GM18520 (cell line): Measurements from ENCODE around the gene ZNF37A.
"Not testable (repeated sequence)": the region's sequence is repeated elsewhere in the genome, so short reads cannot be mapped to it uniquely, and the experiment has no call there.

Experiments used
- ATAC-seq: cut with Tn5 transposase; IDR thresholded peaks from one replicate; pipeline ENCODE4 v1.9.1; 2021; ENCODE audit not compliant: unreplicated experiment

ZNF37A gene

DNA sequence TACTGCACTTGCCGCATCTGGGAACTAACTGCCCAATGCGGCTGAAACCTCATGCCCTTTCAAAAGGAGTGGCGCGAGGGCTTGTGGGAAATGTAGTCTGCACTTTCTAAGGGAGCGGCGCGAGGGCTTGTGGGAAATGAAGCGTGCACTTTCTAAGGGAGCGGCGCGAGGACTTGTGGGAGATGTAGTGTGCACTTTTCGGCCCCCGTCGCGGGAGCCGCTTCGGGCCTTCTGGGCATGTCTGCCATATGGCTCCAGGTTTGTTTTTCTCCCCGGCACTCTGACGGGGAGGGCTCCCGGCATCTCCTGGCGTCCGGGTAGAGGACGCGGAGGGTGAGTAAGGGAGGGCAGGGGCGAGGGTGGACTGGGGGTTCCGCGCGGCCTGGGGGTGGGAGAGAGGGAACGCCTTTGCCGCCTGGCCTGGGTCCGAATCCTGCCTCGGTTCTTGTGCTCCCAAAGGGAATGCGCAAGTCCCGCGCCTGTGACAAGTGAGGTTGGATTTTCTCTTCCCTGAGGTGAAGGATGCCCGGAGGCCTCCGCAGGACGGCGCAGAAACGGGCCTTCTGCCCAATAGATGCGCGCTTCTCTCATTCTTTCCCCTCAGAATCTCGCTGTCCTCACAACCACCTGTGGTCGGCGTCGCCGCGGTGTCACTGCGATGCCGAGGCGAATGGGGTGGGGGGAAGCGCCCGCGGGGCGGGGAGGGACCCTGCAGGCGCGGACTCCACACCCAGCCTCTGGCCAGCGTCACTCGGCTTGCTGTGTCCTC is at the start of gene ZNF37A:
ZNF37A (plus strand) TSS at position 180 of the 769 bp plus-strand sequence. CDS start 2,281 bp downstream, outside the sequence.
- peak; percentile 97 for ATAC-seq

DNA sequence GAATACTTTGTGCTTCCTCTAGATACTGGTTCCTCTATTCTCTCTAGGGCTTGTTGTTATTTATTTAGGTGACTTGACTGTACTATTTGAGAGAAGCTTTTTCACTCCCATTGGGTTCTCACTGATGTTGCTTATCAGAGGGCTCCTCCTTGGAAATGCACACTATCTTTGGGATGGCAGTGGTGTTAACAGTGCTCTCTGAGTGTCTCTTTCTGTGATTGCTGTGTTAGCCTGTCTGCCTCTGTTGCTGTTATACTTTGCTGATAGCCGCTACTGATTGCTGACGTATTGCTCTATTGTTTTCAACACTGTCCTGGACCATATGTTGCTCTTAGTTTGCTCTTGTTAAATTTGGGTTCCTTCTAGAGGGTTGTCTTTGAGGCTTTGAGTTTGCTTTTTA is 49.0 kb upstream of the ZNF37A start:
- no peak for ATAC-seq

DNA sequence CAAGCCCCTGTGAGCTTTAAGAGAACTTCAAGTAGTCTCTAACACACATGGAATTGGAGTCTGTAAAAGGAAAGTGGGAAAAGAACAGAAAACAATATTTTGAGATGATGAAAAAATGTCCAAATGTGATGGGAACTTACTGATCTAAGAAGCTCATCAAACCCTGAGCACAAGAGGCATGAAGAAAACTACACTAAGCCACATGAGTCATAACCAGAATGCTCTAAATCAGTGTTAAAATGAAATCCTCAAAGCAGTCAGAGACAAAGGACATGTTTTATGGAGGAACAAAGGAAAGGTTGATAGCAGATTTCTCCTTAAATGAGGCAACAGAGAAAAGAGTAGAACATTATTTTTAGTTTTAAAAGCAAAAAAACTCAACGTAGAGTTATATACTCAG is 46.5 kb upstream of the ZNF37A start:
- no peak for ATAC-seq

DNA sequence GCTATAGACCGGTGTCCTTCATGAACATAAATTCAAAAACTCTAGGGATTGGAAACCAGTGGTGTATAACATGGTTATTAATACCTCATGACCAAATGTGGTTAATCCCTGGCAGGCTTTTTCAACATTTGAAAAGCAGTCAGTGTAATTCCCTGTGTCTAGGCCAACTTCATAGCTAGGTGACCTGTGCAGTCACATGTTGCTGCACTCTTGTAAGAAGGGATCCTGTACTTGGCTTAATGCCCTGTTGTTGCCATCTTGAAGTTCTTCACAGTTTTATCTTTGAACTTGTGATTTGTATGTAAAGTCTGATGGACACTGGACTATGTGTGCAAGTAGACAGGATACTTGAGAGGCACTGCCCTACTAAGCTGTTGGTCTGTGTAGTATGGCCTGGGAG is 43.9 kb upstream of the ZNF37A start:
- ATAC-seq, result no peak

DNA sequence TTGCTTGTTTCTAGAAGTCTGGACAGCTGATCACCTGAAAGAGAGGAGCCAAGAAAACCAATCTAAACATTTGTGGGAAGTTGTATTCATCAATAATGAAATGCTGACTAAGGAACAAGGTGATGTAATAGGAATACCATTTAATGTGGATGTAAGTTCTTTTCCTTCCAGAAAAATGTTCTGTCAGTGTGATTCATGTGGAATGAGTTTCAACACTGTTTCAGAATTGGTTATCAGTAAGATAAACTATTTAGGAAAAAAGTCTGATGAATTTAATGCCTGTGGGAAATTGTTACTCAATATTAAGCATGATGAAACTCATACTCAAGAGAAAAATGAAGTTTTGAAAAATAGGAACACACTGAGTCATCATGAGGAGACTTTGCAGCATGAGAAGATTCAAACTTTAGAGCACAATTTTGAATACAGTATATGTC is 39.8 kb upstream of the ZNF37A start:
- no peak for ATAC-seq

DNA sequence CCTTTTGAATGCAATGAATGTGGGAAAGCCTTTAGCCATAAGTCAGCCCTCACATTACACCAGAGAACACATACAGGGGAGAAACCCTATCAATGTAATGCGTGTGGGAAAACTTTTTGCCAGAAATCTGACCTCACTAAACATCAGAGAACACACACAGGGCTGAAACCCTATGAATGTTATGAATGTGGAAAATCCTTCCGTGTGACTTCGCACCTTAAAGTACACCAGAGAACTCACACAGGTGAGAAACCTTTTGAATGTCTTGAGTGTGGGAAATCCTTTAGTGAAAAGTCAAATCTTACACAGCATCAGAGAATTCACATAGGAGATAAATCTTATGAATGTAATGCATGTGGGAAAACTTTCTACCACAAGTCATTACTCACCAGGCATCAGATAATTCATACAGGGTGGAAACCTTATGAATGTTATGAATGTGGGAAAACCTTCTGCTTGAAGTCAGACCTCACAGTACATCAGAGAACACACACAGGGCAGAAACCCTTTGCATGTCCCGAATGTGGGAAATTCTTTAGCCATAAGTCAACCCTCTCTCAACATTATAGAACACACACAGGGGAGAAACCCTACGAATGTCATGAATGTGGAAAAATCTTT is 38.8 kb upstream of the ZNF37A start:
- not testable (repeated sequence) for ATAC-seq

DNA sequence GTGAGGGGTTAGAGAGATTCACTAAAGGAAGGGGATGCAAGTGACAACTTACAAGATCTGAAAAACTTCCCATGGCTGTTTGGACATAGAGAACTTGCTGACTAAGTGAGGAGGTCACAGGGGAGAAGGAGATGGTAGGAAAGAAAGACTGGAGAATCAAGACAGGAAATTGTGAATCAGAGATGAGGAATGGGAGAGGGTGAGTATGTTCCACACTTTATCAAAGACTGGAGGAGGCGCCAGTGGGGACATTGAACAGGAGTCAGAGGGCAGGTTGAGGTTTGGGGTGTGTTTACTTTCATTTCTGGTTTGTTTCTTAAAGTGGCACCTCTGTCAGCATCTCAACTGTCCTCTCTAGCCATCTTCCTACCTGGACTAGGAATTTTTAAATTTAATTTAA is 24.5 kb upstream of the ZNF37A start:
- not testable (repeated sequence) for ATAC-seq

DNA sequence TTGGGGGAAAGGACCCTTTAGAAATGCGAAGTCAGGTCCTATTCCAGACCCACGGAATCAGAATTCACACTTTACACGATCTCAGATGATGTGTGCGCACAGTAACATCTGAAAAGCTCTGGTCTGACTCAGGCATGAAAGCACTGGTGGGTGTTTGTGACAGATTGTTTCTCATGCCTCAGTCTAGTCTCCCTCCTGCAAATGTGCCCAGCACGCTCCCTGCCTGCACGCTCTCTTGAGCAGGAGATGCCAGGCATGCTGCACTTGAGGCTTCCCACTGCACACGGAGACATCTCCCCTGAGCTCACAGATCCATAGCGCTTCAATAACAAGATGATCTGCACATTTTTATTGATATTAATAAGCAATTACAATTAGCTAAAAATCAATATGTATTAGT is 23.6 kb upstream of the ZNF37A start:
- no peak for ATAC-seq

DNA sequence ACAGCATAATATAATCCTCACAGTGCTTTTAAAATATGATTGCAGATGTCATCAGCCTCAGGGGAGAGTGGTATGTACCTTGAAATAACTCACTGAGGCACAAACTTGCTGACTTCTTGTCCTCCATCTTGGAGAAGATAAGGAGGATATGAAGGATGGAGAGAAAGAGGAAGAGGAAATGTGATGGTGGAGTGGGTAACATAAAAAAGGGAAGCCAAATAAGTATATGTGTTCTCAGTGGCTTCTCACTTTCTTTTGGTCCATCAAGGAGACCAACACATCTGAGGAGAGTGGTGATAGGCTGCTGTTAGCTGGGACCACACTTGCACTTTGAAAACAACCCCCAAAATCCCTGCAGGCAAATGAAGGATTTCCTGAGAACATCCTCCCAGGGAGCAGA is 21.6 kb upstream of the ZNF37A start:
- no peak for ATAC-seq

DNA sequence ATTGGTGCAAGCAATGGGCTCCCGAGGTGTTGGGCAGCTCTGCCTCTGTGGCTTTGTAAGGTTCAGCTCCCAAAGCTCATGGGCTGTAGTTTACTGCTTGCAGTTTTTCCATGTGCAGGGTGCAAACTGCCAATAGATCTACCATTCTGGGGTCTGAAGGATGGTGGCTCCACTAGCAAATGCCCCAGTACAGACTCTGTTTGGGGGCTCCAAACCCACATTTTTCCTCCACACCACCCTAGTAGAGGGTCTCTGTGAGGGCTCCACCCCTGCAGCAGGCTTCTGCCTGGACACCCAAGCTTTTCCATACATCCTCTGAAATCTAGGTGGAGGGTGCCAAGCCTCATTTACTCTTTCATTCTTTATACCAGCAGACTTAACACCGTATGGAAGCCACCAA is 17.4 kb upstream of the ZNF37A start:
- no peak for ATAC-seq

DNA sequence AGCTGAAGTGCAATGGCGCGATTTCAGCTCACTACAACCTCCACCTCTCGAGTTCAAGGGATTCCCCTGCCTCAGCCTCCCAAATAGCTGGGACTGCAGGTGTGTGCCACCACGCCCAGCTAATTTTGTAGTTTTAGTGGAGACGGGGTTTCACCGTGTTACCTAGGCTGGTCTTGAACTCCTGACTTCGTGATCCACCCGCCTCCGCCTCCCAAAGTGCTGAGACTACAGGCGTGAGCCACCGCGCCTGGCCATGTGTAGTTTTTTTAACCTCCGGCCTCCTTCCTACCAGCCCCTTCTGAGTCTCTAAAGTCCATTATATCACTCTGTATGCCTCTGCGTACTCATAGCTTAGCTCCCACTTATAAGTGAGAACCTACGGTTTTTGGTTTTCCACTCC is 819 bp upstream of the ZNF37A start:
- ATAC-seq, result not testable (repeated sequence)

DNA sequence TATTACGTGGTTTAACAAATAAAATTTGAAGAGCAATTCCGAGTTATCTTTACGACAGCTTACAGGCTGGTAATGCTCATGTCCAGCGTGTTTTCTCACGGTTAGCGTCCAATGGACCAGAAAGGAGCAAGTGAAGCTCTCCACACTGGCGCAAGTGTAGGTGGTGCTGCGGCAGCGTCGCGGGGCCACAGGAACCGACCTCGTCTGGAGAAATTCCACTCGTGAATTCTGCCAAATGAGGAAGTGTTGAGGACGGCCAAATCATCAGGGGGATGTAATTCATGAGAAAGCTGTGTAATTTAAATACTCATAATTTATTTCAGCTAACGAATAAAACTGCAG is 350 bp upstream of the ZNF37A start:
- ATAC-seq, result peak; percentile 3

DNA sequence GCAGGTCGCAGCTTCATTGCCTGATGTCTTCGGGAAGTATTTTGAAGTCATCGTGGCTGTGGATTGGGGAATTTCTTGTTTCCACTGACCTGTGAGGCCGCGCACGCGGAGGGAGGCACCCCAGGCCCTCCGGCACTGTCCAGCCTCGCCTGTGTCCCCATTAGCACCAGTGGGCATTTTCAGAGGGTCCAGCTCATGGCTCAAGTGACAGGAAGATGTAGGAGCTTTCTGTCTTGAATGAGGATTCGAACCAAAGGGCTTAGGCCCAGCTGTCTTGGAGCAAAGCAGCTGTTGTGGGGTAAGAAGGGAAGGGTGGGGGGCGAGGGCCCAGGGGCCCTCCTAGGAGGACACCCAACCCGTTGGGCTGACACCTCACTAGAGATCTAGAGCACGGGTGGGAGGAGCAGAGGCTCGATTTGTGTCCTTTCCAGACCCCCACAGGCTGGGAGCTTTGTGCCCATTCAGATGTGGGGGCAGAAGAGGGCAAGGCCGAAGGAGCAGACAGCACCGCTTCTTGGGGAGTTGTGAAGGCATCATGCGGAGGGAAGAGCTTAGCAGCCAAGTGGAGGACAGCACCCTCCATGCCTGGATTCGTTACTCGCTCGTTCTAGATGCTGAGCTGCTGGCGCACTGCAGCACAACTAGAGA is 914 bp downstream of the ZNF37A start:
- no peak for ATAC-seq

DNA sequence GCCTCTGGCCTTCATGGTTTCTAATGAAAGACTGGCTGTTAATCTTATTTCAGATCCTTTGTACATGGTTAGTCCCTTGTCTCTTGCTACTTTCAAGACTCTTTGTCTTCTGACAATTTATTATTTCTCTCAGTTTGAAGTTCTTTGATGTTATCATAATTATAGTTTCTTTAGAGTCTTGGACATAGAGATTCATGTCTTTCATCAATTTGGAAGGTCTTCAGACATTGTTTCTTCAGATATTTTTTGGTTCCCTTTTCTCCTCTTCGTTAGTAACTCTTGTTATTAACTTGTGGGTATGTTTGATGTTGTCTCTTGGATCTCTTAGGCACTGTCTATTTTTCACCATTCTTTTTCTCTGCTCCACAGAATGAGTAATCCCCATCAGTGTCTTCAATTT is 8.7 kb downstream of the ZNF37A start:
- no peak for ATAC-seq

DNA sequence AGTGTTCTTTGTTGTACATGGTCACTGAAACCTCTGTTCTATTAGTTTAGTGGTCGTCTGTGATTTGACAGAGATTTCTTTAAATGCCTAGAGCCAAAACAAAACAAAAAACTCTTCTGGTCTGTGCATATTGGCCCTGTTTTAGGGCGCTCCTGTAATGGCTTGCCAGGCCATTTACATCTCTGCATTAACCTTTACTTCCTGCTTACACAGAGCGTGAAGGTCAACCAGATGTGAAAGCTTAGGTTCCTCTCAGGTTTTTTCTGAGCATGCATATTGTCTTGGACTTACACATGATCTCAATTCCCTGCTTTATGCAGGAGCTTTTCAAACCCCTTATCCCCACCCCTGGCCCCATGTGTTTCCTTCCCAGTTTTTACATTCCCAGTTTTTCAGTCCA is 9.6 kb downstream of the ZNF37A start:
- ATAC-seq, result no peak

DNA sequence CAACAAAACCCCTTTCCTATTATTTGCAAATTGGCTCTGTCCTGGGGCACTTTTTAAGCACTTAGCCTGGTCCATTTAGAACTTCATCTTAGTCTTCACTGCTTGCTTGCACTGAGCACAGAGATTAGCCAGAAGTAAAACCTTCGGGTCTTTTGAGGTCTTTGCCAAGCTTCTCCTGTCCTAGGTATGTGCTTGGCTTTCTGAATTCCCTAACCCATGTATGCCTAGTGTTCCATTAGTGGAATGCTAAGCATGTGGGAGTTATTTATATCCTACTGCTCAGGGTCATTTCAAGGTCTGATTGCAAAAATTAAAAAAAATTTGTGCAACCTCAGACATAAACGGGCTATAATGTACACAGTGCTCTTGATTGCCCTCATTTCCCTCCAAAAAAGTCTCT is 18.0 kb downstream of the ZNF37A start:
- ATAC-seq, result no peak

DNA sequence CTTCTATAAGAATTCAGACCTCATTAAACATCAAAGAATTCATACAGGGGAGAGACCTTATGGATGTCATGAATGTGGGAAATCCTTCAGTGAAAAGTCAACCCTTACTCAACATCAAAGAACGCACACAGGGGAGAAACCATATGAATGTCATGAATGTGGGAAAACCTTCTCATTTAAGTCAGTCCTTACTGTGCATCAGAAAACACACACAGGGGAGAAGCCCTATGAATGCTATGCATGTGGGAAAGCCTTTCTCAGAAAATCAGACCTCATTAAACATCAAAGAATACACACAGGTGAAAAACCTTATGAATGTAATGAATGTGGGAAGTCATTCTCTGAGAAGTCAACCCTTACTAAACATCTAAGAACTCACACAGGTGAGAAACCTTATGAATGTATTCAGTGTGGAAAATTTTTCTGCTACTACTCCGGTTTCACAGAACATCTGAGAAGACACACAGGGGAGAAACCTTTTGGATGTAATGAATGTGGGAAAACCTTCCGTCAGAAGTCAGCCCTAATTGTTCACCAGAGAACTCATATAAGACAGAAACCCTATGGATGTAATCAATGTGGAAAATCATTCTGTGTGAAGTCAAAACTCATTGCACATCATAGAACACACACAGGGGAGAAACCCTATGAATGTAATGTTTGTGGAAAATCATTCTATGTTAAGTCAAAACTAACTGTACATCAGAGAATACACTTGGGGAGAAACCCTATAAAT is 24.1 kb downstream of the ZNF37A start:
- ATAC-seq, result no peak

DNA sequence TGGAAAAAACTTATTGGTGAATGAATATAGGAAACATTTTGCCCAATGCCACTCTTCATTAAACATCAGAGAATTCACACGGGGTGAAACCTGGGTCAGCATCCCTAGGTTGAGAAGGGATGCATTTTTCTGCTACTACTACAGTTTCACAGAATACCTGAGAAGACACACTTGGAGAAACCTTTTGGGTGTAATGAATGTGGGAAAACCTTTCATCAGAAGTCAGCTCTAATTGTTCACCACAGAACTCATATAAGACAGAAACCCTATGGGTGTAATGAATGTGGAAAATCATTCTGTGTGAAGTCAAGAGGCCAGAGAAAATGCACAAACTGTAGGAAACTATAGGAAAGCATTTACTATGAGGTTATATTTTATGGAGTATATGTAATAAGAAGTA is 24.9 kb downstream of the ZNF37A start:
- ATAC-seq, result no peak

DNA sequence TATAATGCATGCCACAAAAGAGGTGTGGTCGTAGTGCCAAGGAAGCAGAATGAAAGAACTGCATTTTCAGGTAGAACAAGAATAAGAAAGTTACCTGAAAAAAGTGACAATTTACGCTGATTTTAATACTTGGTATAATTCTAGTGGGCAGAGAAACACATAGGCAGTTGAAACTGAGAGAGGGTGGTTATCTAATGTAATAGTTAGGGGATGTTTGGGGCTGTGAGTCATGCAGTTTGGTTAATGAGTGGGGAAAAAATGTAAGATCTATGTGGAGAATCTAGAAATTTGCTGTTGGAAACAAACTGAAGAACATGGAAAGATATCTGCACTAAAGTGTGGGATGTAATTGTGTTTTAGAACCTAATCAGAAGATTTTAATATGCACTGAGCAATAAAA is 33.7 kb downstream of the ZNF37A start:
- no peak for ATAC-seq

DNA sequence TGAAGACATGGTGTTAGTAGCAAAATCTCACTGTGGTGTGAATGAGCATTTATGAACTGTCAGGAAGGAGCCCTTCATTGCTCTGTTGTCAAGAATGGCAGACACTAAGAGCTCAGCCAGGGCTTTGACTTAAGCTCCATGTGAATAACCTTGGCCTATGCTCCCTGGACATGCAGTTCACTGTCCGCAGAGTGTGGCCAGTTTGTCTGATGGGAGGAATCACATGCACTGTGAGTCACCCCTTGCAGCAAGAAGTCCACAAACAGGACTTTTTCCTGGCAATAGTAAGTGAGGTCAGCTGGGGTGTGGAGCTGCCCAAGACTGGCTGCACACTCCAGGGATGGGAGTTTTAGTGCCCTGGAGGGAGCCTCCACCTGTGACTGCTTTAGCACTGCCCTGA is 49.5 kb downstream of the ZNF37A start:
- no peak for ATAC-seq

DNA sequence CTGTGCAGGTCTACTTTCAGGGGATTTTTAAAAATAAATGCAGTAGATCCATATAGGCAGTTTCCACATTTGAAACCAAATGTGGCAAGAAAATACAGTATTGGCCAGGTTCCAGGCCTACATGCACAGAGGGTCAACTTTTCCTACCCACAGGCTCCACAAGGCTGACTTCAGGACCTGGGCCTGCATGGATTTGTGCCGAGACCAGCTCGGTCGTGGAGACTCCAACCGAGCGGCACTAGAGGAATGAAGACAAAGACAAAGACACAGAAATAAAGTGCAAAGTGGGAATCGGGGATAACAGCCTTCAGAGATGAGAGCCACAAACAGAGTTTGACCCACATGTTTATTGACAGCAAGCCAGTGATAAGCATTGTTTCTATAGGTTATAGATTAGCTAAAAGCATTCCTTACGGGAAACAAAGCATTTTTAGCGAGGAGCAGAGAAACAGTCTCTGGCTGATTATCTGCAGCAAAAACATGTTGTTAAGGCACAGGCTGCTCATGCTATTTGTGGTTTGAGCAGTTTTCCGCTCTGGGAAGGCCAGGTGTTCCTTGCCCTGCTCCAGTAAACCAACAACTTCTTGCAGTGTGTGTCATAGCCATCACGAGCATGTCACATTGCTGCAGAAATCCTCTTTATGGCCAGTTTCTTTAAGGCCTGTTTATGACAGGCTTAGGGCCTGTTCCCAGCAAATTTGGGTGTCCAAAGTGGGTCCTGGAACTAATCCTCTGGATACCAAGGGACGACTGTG is 52.6 kb downstream of the ZNF37A start:
- ATAC-seq, result no peak
